Karpas-422 (cell line): Measurements from ENCODE around the gene ZFYVE28. TPM values are rescaled to one million over a fixed set of nuclear protein-coding genes. Genes with fewer than 3 reads are reported as not detected.

ENCODE experiments used
- DNase-seq: peaks from one replicate; pipeline ENCODE4 v3.0.0-alpha.2; 2015
- H2AFZ ChIP-seq: fragments of 200-600 bp; sonication (generic); 2 replicates; pipeline ENCODE4 v1.6.1; 2014; ENCODE audit warnings: antibody characterized with exemption, low read length, mixed read lengths
- H3K27ac ChIP-seq: fragments of 200-600 bp; sonication (generic); 2 replicates; pipeline ENCODE4 v1.5.1; 2014; ENCODE audit warnings: mild to moderate bottlenecking, low read length, moderate library complexity
- H3K27me3 ChIP-seq: fragments of 200-600 bp; sonication (generic); 2 replicates; pipeline ENCODE4 v1.6.1; 2014; ENCODE audit warnings: low read length, mixed read lengths
- H3K36me3 ChIP-seq: fragments of 200-600 bp; sonication (generic); 2 replicates; pipeline ENCODE4 v1.6.1; 2014; ENCODE audit warnings: low read length, mixed read lengths; ENCODE audit not compliant: insufficient read depth
- H3K4me1 ChIP-seq: fragments of 200-600 bp; sonication (generic); 2 replicates; pipeline ENCODE4 v1.6.1; 2014; ENCODE audit warnings: mild to moderate bottlenecking, low read length, mixed read lengths
- H3K4me2 ChIP-seq: fragments of 200-600 bp; sonication (generic); 2 replicates; pipeline ENCODE4 v1.6.1; 2014; ENCODE audit warnings: low read length, low read depth, mild to moderate bottlenecking; ENCODE audit not compliant: poor library complexity, severe bottlenecking
- H3K4me3 ChIP-seq: fragments of 200-600 bp; sonication (generic); 2 replicates; pipeline ENCODE4 v1.5.1; 2014; ENCODE audit warnings: mild to moderate bottlenecking, antibody characterized with exemption, low read length, mixed read lengths
- H3K79me2 ChIP-seq: fragments of 200-600 bp; sonication (generic); 2 replicates; pipeline ENCODE4 v1.6.1; 2014; ENCODE audit warnings: mild to moderate bottlenecking, low read length, mixed read lengths
- H3K9ac ChIP-seq: fragments of 200-600 bp; sonication (generic); 2 replicates; pipeline ENCODE4 v1.6.0; 2014; ENCODE audit warnings: low read length
- H3K9me2 ChIP-seq: fragments of 200-600 bp; sonication (generic), shearing (Covaris generic); replicated peaks from 2 replicates; pipeline ENCODE4 v1.6.0; 2014; ENCODE audit warnings: mild to moderate bottlenecking, low read length, moderate library complexity; ENCODE audit not compliant: insufficient read depth
- H3K9me3 ChIP-seq: fragments of 300-700, 200-600 bp; sonication (generic); 2 replicates; pipeline ENCODE4 v1.6.1; 2014; ENCODE audit warnings: low read length, mixed read lengths
- H4K20me1 ChIP-seq: fragments of 200-600 bp; sonication (generic); 2 replicates; pipeline ENCODE4 v1.6.1; 2014; ENCODE audit warnings: mild to moderate bottlenecking, antibody characterized with exemption, low read length, low read depth; ENCODE audit not compliant: insufficient read depth
- total RNA-seq: library from RNA; depleted of rRNA; stranded (reverse); fragments of >200 nt; shearing (Covaris generic); gene quantifications from 2 replicates; pipeline ENCODE4 v1.2.3, GENCODE V29; 2014; ENCODE audit warnings: low replicate concordance

The ZFYVE28 gene
- total RNA-seq, 1 experiment from 2014 or later, result 2.0 TPM

- H3K27ac ChIP-seq, result no peak overlapping the region
- peak overlapping the region; percentile 37; the same call in 1 of the 2 replicates for H3K4me3 ChIP-seq
- H3K9me2 ChIP-seq, result peaks cover 5% of the 10 kb centered on the region; the same call in 1 of the 2 replicates
- H3K9me3 ChIP-seq, result no peaks in the 10 kb centered on the region
- H3K27me3 ChIP-seq, result no peaks in the 10 kb centered on the region
- peak overlapping the region; percentile 59; the same call in 1 of the 2 replicates for H2AFZ ChIP-seq
- peak overlapping the region; percentile 52 for H3K4me2 ChIP-seq
- peaks cover 9% of the 10 kb centered on the region for H3K4me1 ChIP-seq
- H4K20me1 ChIP-seq, result no peaks in the 10 kb centered on the region
- H3K79me2 ChIP-seq, result no peaks in the 10 kb centered on the region
- DNase-seq, result no peak
- H3K9ac ChIP-seq, result peak overlapping the region; percentile 29; the same call in 1 of the 2 replicates
- no peaks in the 10 kb centered on the region; the same call in 1 of the 2 replicates for H3K36me3 ChIP-seq
Observed at GRCh38 chr4:2442175-2442993, 23.9 kb upstream of the ZFYVE28 start.

- peak overlapping the region; percentile 52 for H3K4me2 ChIP-seq
- H3K9me3 ChIP-seq, result no peaks in the 10 kb centered on the region
- peaks cover 9% of the 10 kb centered on the region for H3K4me1 ChIP-seq
- no peaks in the 10 kb centered on the region for H4K20me1 ChIP-seq
- no peaks in the 10 kb centered on the region for H3K79me2 ChIP-seq
- peak overlapping the region; percentile 37; the same call in 1 of the 2 replicates for H3K4me3 ChIP-seq
- H3K36me3 ChIP-seq, result no peaks in the 10 kb centered on the region; the same call in 1 of the 2 replicates
- H3K27me3 ChIP-seq, result no peaks in the 10 kb centered on the region
- H3K9me2 ChIP-seq, result no peaks in the 10 kb centered on the region; the same call in 1 of the 2 replicates
- peak overlapping the region; percentile 88 for H2AFZ ChIP-seq
- DNase-seq, result peak; percentile 95
- H3K27ac ChIP-seq, result no peak overlapping the region
- H3K9ac ChIP-seq, result peak overlapping the region; percentile 38
Observed at GRCh38 chr4:2441393-2442174, 23.1 kb upstream of the ZFYVE28 start.

- no peaks in the 10 kb centered on the region for H3K27me3 ChIP-seq
- peaks cover 9% of the 10 kb centered on the region for H3K4me1 ChIP-seq
- H2AFZ ChIP-seq, result no peak overlapping the region
- H4K20me1 ChIP-seq, result no peaks in the 10 kb centered on the region
- H3K4me3 ChIP-seq, result no peak overlapping the region
- no peaks in the 10 kb centered on the region for H3K9me2 ChIP-seq
- H3K79me2 ChIP-seq, result no peaks in the 10 kb centered on the region
- no peak overlapping the region for H3K4me2 ChIP-seq
- no peak overlapping the region for H3K9ac ChIP-seq
- H3K9me3 ChIP-seq, result no peaks in the 10 kb centered on the region
- no peak overlapping the region for H3K27ac ChIP-seq
- no peaks in the 10 kb centered on the region for H3K36me3 ChIP-seq
- no peak for DNase-seq
Observed at GRCh38 chr4:2438822-2439718, 20.6 kb upstream of the ZFYVE28 start.

GRCh38 chr4:2437475-2438215 is 19.2 kb upstream of the ZFYVE28 start:
- no peak overlapping the region for H3K9ac ChIP-seq
- H3K27me3 ChIP-seq, result no peaks in the 10 kb centered on the region
- no peaks in the 10 kb centered on the region for H3K9me2 ChIP-seq
- H2AFZ ChIP-seq, result no peak overlapping the region
- H3K36me3 ChIP-seq, result no peaks in the 10 kb centered on the region
- no peak overlapping the region for H3K4me3 ChIP-seq
- H4K20me1 ChIP-seq, result no peaks in the 10 kb centered on the region
- H3K9me3 ChIP-seq, result no peaks in the 10 kb centered on the region
- no peak overlapping the region for H3K27ac ChIP-seq
- no peak for DNase-seq
- no peak overlapping the region for H3K4me2 ChIP-seq
- H3K4me1 ChIP-seq, result peaks cover 9% of the 10 kb centered on the region
- H3K79me2 ChIP-seq, result no peaks in the 10 kb centered on the region

- Histone ChIP-seq H3K36me3 (no peaks in the 10 kb centered on the region), H3K4me1 (peaks cover 7% of the 10 kb centered on the region), H3K27ac (no peak overlapping the region), H3K79me2 (no peaks in the 10 kb centered on the region), H4K20me1 (no peaks in the 10 kb centered on the region), H3K9ac (no peak overlapping the region), H3K4me2 (no peak overlapping the region), H3K4me3 (no peak overlapping the region), H3K9me3 (no peaks in the 10 kb centered on the region), H3K27me3 (no peaks in the 10 kb centered on the region), H3K9me2 (no peaks in the 10 kb centered on the region), H2AFZ (no peak overlapping the region)
- no peak for DNase-seq
Observed at GRCh38 chr4:2436761-2437474, 18.5 kb upstream of the ZFYVE28 start.

GRCh38 chr4:2436301-2436700 is 17.9 kb upstream of the ZFYVE28 start:
- H3K27ac ChIP-seq, result no peak overlapping the region
- H2AFZ ChIP-seq, result no peak overlapping the region
- H3K4me3 ChIP-seq, result no peak overlapping the region
- no peaks in the 10 kb centered on the region for H3K9me3 ChIP-seq
- no peaks in the 10 kb centered on the region for H3K36me3 ChIP-seq
- no peaks in the 10 kb centered on the region for H3K27me3 ChIP-seq
- H3K9ac ChIP-seq, result no peak overlapping the region
- no peaks in the 10 kb centered on the region for H3K9me2 ChIP-seq
- no peaks in the 10 kb centered on the region for H3K79me2 ChIP-seq
- no peaks in the 10 kb centered on the region for H4K20me1 ChIP-seq
- no peak overlapping the region for H3K4me2 ChIP-seq
- no peak for DNase-seq
- H3K4me1 ChIP-seq, result peaks cover 1% of the 10 kb centered on the region

GRCh38 chr4:2434420-2434819 is 16.0 kb upstream of the ZFYVE28 start:
- H2AFZ ChIP-seq, result no peak overlapping the region
- no peaks in the 10 kb centered on the region for H3K4me1 ChIP-seq
- no peaks in the 10 kb centered on the region for H3K27me3 ChIP-seq
- H4K20me1 ChIP-seq, result no peaks in the 10 kb centered on the region
- no peaks in the 10 kb centered on the region for H3K9me3 ChIP-seq
- H3K9me2 ChIP-seq, result no peaks in the 10 kb centered on the region
- no peak overlapping the region for H3K9ac ChIP-seq
- no peaks in the 10 kb centered on the region for H3K36me3 ChIP-seq
- no peak overlapping the region for H3K4me3 ChIP-seq
- no peaks in the 10 kb centered on the region for H3K79me2 ChIP-seq
- DNase-seq, result no peak
- H3K27ac ChIP-seq, result no peak overlapping the region
- no peak overlapping the region for H3K4me2 ChIP-seq
